ENCODE results near the gene NT5C3A. TPM values are rescaled to one million over a fixed set of nuclear protein-coding genes. Genes with fewer than 3 reads are reported as not detected.

Gene NT5C3A
- total and polyA plus RNA-seq, 2 experiments from 2014 or later, result 21.2 to 38.0 TPM

GRCh38 chr7:33054261-33054964, 8.2 kb downstream of the NT5C3A start:
- Histone ChIP-seq H3K9me3 (ENCODE audit: low read depth) (no peaks in the 10 kb centered on the region), H2AFZ (no peak overlapping the region), H3K79me2 (peaks cover 97% of the 10 kb centered on the region), H3K4me3 (no peak overlapping the region), H3K27me3 (no peaks in the 10 kb centered on the region), H3K4me1 (ENCODE audit: insufficient read depth) (no peaks in the 10 kb centered on the region), H3K36me3 (replicated peaks; ENCODE audit: insufficient read depth, low read depth) (no peaks in the 10 kb centered on the region), H3K4me2 (no peak overlapping the region), H4K20me1 (ENCODE audit: insufficient read depth, poor library complexity, severe bottlenecking) (no peaks in the 10 kb centered on the region), H3K9me2 (replicated peaks; ENCODE audit: insufficient read depth) (no peaks in the 10 kb centered on the region), H3K27ac (no peak overlapping the region)
- DNase-seq (ENCODE audit: low spot score), result no peak
- 96% methylated on average over 2 of the region's 2 CpGs for WGBS (ENCODE audit: low lambda C conversion rate, missing lambda C conversion rate)
- no peak for TF ChIP-seq EZH2phosphoT487 (IDR thresholded peaks at IDR 0.05; ENCODE audit: low read depth, severe bottlenecking, unreplicated experiment)
- no peak for TF ChIP-seq EZH2 (IDR thresholded peaks at IDR 0.05; ENCODE audit: borderline replicate concordance)
- TF ChIP-seq CTCF (IDR thresholded peaks at IDR 0.05; ENCODE audit: poor library complexity), result no peak

GRCh38 chr7:33053721-33054120, 8.9 kb downstream of the NT5C3A start:
- Histone ChIP-seq H3K4me2 (no peak overlapping the region), H2AFZ (no peak overlapping the region), H3K4me3 (no peak overlapping the region), H3K27me3 (no peaks in the 10 kb centered on the region), H3K79me2 (peaks cover 97% of the 10 kb centered on the region), H3K9me2 (replicated peaks; ENCODE audit: insufficient read depth) (no peaks in the 10 kb centered on the region), H4K20me1 (ENCODE audit: insufficient read depth, poor library complexity, severe bottlenecking) (no peaks in the 10 kb centered on the region), H3K4me1 (ENCODE audit: insufficient read depth) (no peaks in the 10 kb centered on the region), H3K36me3 (replicated peaks; ENCODE audit: insufficient read depth, low read depth) (no peaks in the 10 kb centered on the region), H3K9me3 (ENCODE audit: low read depth) (no peaks in the 10 kb centered on the region), H3K27ac (no peak overlapping the region)
- no peak for TF ChIP-seq CTCF (IDR thresholded peaks at IDR 0.05; ENCODE audit: poor library complexity)
- TF ChIP-seq EZH2 (IDR thresholded peaks at IDR 0.05; ENCODE audit: borderline replicate concordance), result no peak
- no peak for TF ChIP-seq EZH2phosphoT487 (IDR thresholded peaks at IDR 0.05; ENCODE audit: low read depth, severe bottlenecking, unreplicated experiment)
- no peak for DNase-seq (ENCODE audit: low spot score)
- WGBS (ENCODE audit: low lambda C conversion rate, missing lambda C conversion rate), result 78% methylated on average over 1 of the region's 1 CpG

GRCh38 chr7:33050535-33051318, 11.8 kb downstream of the NT5C3A start:
- Histone ChIP-seq H3K4me3 (no peak overlapping the region), H3K4me2 (peak overlapping the region; percentile 37), H4K20me1 (ENCODE audit: insufficient read depth, poor library complexity, severe bottlenecking) (no peaks in the 10 kb centered on the region), H3K27ac (peak overlapping the region; percentile 40), H2AFZ (no peak overlapping the region), H3K4me1 (ENCODE audit: insufficient read depth) (no peaks in the 10 kb centered on the region), H3K9me3 (ENCODE audit: low read depth) (no peaks in the 10 kb centered on the region), H3K9me2 (replicated peaks; ENCODE audit: insufficient read depth) (no peaks in the 10 kb centered on the region), H3K36me3 (replicated peaks; ENCODE audit: insufficient read depth, low read depth) (no peaks in the 10 kb centered on the region), H3K79me2 (peaks cover 97% of the 10 kb centered on the region), H3K27me3 (no peaks in the 10 kb centered on the region)
- 22% methylated on average over 1 of the region's 1 CpG for WGBS (ENCODE audit: low lambda C conversion rate, missing lambda C conversion rate)
- peak; percentile 56 for DNase-seq (ENCODE audit: low spot score)
- TF ChIP-seq CTCF (IDR thresholded peaks at IDR 0.05; ENCODE audit: poor library complexity) (peak; percentile 82), EZH2 (IDR thresholded peaks at IDR 0.05; ENCODE audit: borderline replicate concordance) (no peak), EZH2phosphoT487 (IDR thresholded peaks at IDR 0.05; ENCODE audit: low read depth, severe bottlenecking, unreplicated experiment) (no peak)
